HEK293 (cell line): ENCODE data around the gene SKOR1.

Experiments
- CTCF ChIA-PET: fragments of 350-600 bp; formaldehyde crosslinking; extraction: SDS; loops from one replicate; lab custom pipeline; 2021; ENCODE audit warnings: antibody characterized with exemption; lab: Yijun Ruan, JAX
- POLR2A ChIA-PET: fragments of 300-600 bp; formaldehyde crosslinking; extraction: SDS; loops from one replicate; lab custom pipeline; 2020; ENCODE audit warnings: antibody characterized with exemption, inconsistent platforms; lab: Yijun Ruan, JAX
- H3K27ac ChIP-seq: fragments of 200-500 bp; sonication (Bioruptor generic); 2 replicates; pipeline ENCODE4 v1.5.1; 2014; ENCODE audit warnings: low read depth, low read length, control low read depth, inconsistent platforms; ENCODE audit errors: extremely low read depth
- H3K36me3 ChIP-seq, 2 experiments: fragments of 200-500 bp in 1 of 2; sonication (Bioruptor generic) in 1 of 2; 1 replicate in 1 of 2; 2 replicates in 1 of 2; pipeline ENCODE4 v1.5.1; 2014 to 2017; ENCODE audit warnings: inconsistent platforms in 2 of 2, low read length in 2 of 2; ENCODE audit not compliant: control insufficient read depth in 2 of 2, insufficient read depth in 1 of 2
- H3K4me1 ChIP-seq: fragments of 200-500 bp; sonication (Bioruptor generic); 2 replicates; pipeline ENCODE4 v1.5.1; 2014; ENCODE audit warnings: mild to moderate bottlenecking, low read length, inconsistent platforms; ENCODE audit not compliant: control insufficient read depth, insufficient read depth
- H3K4me3 ChIP-seq: 2 replicates; pipeline ENCODE4 v1.5.1; 2011; ENCODE audit warnings: low read depth, mild to moderate bottlenecking, control low read depth, low read length, moderate library complexity
- H3K9me3 ChIP-seq: fragments of 200-500 bp; sonication (Bioruptor generic); 2 replicates; pipeline ENCODE4 v1.5.1; 2014; ENCODE audit warnings: low read depth, low read length, inconsistent platforms; ENCODE audit not compliant: control insufficient read depth, insufficient read depth
- KLF1 ChIP-seq: fragments of 450-650 bp; formaldehyde crosslinking; IDR thresholded peaks from 2 replicates; pipeline ENCODE4 v1.5.1; 2016; ENCODE audit warnings: missing biosample characterization, missing genetic modification characterization
- KLF9 ChIP-seq: fragments of 450-650 bp; formaldehyde crosslinking; IDR thresholded peaks from 2 replicates; pipeline ENCODE4 v1.5.1; 2016; ENCODE audit warnings: missing biosample characterization, missing genetic modification characterization, low read depth
- SCRT2 ChIP-seq: fragments of 450-650 bp; formaldehyde crosslinking; IDR thresholded peaks from 2 replicates; pipeline ENCODE4 v1.5.1; 2016; ENCODE audit warnings: missing biosample characterization, missing genetic modification characterization
- SP3 ChIP-seq: fragments of 450-650 bp; formaldehyde crosslinking; IDR thresholded peaks from 2 replicates; pipeline ENCODE4 v1.5.1; 2016; ENCODE audit warnings: missing biosample characterization, missing genetic modification characterization
- ZBTB6 ChIP-seq: fragments of 450-650 bp; formaldehyde crosslinking; IDR thresholded peaks from 2 replicates; pipeline ENCODE4 v1.5.1; 2017; ENCODE audit warnings: missing biosample characterization, missing genetic modification characterization
- ZNF37A ChIP-seq: fragments of 450-650 bp; IDR thresholded peaks from 2 replicates; pipeline ENCODE4 v1.5.1; 2018; ENCODE audit warnings: missing biosample characterization, missing genetic modification characterization
- ZNF404 ChIP-seq: fragments of 450-650 bp; formaldehyde crosslinking; IDR thresholded peaks from 2 replicates; pipeline ENCODE4 v1.5.1; 2017; ENCODE audit warnings: missing biosample characterization, missing genetic modification characterization
- ZNF433 ChIP-seq: fragments of 450-650 bp; formaldehyde crosslinking; IDR thresholded peaks from 2 replicates; pipeline ENCODE4 v1.5.1; 2016; ENCODE audit warnings: missing biosample characterization, missing genetic modification characterization, low read depth
- ZNF624 ChIP-seq: fragments of 450-650 bp; formaldehyde crosslinking; IDR thresholded peaks from 2 replicates; pipeline ENCODE4 v1.5.1; 2017; ENCODE audit warnings: missing biosample characterization, missing genetic modification characterization
- ZNF777 ChIP-seq: fragments of 450-650 bp; formaldehyde crosslinking; IDR thresholded peaks from 2 replicates; pipeline ENCODE4 v1.5.1; 2017; ENCODE audit warnings: missing biosample characterization, missing genetic modification characterization, borderline replicate concordance
- ZNF830 ChIP-seq: fragments of 450-650 bp; IDR thresholded peaks from 2 replicates; pipeline ENCODE4 v1.5.0; 2018; ENCODE audit warnings: missing biosample characterization, missing genetic modification characterization, low read depth, mild to moderate bottlenecking, moderate library complexity
- TF ChIP-seq, protein P1 (sequence below): fragments of 450-650 bp; formaldehyde crosslinking; IDR thresholded peaks from 2 replicates; pipeline ENCODE4 v1.5.1; 2016; ENCODE audit warnings: missing biosample characterization, missing genetic modification characterization
- TF ChIP-seq, protein P2 (sequence below): fragments of 450-650 bp; formaldehyde crosslinking; conservative IDR thresholded peaks from 2 replicates; pipeline ENCODE4 v1.5.1; 2016; ENCODE audit warnings: low read depth, missing biosample characterization, missing genetic modification characterization

Gene SKOR1

GRCh38 chr15:67857220-67857619, 31.9 kb downstream of the SKOR1 start:
- Histone ChIP-seq H3K4me3 (no peak overlapping the region), H3K4me1 (no peaks in the 10 kb centered on the region), H3K27ac (no peak overlapping the region), H3K9me3 (no peaks in the 10 kb centered on the region), H3K36me3 (no peaks in the 10 kb centered on the region)
- POLR2A ChIA-PET, result no interaction called here
- CTCF ChIA-PET, result interaction anchor here (1.2 kb wide), 1 partner anchor 297 kb away, joined by 3 read pairs; no protein-coding TSS in a partner anchor
- TF ChIP-seq, protein P1, sequence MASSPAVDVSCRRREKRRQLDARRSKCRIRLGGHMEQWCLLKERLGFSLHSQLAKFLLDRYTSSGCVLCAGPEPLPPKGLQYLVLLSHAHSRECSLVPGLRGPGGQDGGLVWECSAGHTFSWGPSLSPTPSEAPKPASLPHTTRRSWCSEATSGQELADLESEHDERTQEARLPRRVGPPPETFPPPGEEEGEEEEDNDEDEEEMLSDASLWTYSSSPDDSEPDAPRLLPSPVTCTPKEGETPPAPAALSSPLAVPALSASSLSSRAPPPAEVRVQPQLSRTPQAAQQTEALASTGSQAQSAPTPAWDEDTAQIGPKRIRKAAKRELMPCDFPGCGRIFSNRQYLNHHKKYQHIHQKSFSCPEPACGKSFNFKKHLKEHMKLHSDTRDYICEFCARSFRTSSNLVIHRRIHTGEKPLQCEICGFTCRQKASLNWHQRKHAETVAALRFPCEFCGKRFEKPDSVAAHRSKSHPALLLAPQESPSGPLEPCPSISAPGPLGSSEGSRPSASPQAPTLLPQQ (tag by site-specific recombination), result no peak
- TF ChIP-seq SCRT2 (tag by site-specific recombination) (no peak), ZNF830 (tag by site-specific recombination) (no peak), ZNF37A (no peak), ZNF433 (tag by site-specific recombination) (no peak)

- H3K9me3 ChIP-seq, result no peaks in the 10 kb centered on the region
- no peaks in the 10 kb centered on the region for H3K36me3 ChIP-seq
- 0 out of 2 replicates have a peak, but pooled peaks have one; percentile 14 for TF ChIP-seq KLF1 (tag by site-specific recombination)
- TF ChIP-seq KLF9 (tag by site-specific recombination), result no peak
- POLR2A ChIA-PET, result no interaction called here
- CTCF ChIA-PET, result interaction anchor here (0.6 kb wide), 1 partner anchor 290 kb away, joined by 4 read pairs; no protein-coding TSS in a partner anchor
- peaks cover 2% of the 10 kb centered on the region; the same call in 1 of the 2 replicates for H3K4me1 ChIP-seq
- H3K27ac ChIP-seq, result no peak overlapping the region
- H3K4me3 ChIP-seq, result no peak overlapping the region
These were observed 34.1 kb downstream of the SKOR1 start for GRCh38 chr15:67859331-67859946.

DNA sequence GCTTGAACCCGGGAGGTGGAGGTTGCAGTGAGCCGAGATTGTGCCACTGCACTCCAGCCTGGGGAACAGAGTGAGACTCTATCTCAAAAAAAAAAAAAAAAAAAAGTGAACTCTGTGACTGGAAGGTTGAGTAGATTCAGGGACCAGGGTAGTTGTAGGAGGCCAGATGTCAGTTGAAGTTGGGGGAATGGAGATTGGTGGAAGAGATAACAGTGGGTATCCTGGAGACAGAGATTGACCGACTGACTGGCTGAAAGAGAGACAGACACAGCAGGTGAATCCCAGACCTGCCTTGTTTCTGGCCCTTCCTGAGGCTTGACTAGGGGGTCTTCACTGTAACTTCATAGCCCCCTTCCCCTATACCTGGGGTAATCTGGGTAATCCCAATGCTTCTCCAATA, 36.7 kb downstream of the SKOR1 start:
- TF ChIP-seq ZNF777 (tag by site-specific recombination) (no peak), ZNF404 (no peak), ZBTB6 (tag by site-specific recombination) (no peak), SP3 (tag by site-specific recombination) (no peak), ZNF624 (no peak)
- TF ChIP-seq, protein P2, sequence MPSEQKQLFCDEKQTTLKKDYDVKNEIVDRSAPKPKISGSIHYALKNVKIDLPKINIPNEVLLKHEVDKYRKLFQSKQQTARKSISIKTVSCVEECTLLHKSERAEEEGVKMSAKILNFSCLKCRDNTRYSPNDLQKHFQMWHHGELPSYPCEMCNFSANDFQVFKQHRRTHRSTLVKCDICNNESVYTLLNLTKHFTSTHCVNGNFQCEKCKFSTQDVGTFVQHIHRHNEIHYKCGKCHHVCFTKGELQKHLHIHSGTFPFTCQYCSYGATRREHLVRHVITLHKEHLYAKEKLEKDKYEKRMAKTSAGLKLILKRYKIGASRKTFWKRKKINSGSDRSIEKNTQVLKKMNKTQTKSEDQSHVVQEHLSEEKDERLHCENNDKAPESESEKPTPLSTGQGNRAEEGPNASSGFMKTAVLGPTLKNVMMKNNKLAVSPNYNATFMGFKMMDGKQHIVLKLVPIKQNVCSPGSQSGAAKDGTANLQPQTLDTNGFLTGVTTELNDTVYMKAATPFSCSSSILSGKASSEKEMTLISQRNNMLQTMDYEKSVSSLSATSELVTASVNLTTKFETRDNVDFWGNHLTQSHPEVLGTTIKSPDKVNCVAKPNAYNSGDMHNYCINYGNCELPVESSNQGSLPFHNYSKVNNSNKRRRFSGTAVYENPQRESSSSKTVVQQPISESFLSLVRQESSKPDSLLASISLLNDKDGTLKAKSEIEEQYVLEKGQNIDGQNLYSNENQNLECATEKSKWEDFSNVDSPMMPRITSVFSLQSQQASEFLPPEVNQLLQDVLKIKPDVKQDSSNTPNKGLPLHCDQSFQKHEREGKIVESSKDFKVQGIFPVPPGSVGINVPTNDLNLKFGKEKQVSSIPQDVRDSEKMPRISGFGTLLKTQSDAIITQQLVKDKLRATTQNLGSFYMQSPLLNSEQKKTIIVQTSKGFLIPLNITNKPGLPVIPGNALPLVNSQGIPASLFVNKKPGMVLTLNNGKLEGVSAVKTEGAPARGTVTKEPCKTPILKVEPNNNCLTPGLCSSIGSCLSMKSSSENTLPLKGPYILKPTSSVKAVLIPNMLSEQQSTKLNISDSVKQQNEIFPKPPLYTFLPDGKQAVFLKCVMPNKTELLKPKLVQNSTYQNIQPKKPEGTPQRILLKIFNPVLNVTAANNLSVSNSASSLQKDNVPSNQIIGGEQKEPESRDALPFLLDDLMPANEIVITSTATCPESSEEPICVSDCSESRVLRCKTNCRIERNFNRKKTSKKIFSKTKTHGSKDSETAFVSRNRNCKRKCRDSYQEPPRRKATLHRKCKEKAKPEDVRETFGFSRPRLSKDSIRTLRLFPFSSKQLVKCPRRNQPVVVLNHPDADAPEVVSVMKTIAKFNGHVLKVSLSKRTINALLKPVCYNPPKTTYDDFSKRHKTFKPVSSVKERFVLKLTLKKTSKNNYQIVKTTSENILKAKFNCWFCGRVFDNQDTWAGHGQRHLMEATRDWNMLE (tag by site-specific recombination), result no peak
- Histone ChIP-seq H3K4me3 (no peak overlapping the region), H3K9me3 (no peaks in the 10 kb centered on the region), H3K27ac (no peak overlapping the region), H3K4me1 (peaks cover 2% of the 10 kb centered on the region; the same call in 1 of the 2 replicates), H3K36me3 (no peaks in the 10 kb centered on the region)
- ChIA-PET CTCF (interaction anchor here (0.5 to 6.2 kb wide), 6 partner anchors 107 to 292 kb away, joined by 4 to 65 read pairs (median 6); no protein-coding TSS in a partner anchor), POLR2A (interaction anchor here (0.7 kb wide), 3 partner anchors 17 to 815 kb away, joined by 3 to 7 read pairs (median 4); no protein-coding TSS in a partner anchor)
